ENCODE data around the gene RELN.

Gene RELN

GRCh38 chr7:103524042-103524907 is 465.2 kb downstream of the RELN start:
- TF ChIP-seq CTCF (IDR thresholded peaks at IDR 0.05) = peak; percentile 36
- no peak for DNase-seq
- Mint-ChIP-seq H3K4me1 (peaks cover 16% of the 10 kb centered on the region), H3K9me3 (no peaks in the 10 kb centered on the region), H3K36me3 (ENCODE audit: low read depth) (no peaks in the 10 kb centered on the region), H3K27me3 (ENCODE audit: low read depth, poor library complexity) (peaks cover 9% of the 10 kb centered on the region), H3K27ac (no peak overlapping the region), H3K4me3 (no peak overlapping the region)

GRCh38 chr7:103521937-103522336 is 467.5 kb downstream of the RELN start:
- H3K27ac Mint-ChIP-seq = no peak overlapping the region
- H3K9me3 Mint-ChIP-seq = no peaks in the 10 kb centered on the region
- H3K27me3 Mint-ChIP-seq (ENCODE audit: low read depth, poor library complexity) = peaks cover 7% of the 10 kb centered on the region
- DNase-seq = no peak
- peaks cover 16% of the 10 kb centered on the region for H3K4me1 Mint-ChIP-seq
- no peak for TF ChIP-seq CTCF (IDR thresholded peaks at IDR 0.05)
- no peaks in the 10 kb centered on the region for H3K36me3 Mint-ChIP-seq (ENCODE audit: low read depth)
- no peak overlapping the region for H3K4me3 Mint-ChIP-seq

- Mint-ChIP-seq H3K36me3 (ENCODE audit: low read depth) (no peaks in the 10 kb centered on the region), H3K4me3 (no peak overlapping the region), H3K27ac (peak overlapping the region; percentile 18), H3K4me1 (no peaks in the 10 kb centered on the region), H3K27me3 (ENCODE audit: low read depth, poor library complexity) (peaks cover 35% of the 10 kb centered on the region), H3K9me3 (peaks cover 5% of the 10 kb centered on the region)
- no peak for TF ChIP-seq CTCF (IDR thresholded peaks at IDR 0.05)
- DNase-seq = no peak
Measured at GRCh38 chr7:103504505-103505135, 484.8 kb downstream of the RELN start.

- no peaks in the 10 kb centered on the region for H3K4me1 Mint-ChIP-seq
- no peak for TF ChIP-seq CTCF (IDR thresholded peaks at IDR 0.05)
Measured at GRCh38 chr7:103501206-103501605, 488.3 kb downstream of the RELN start.

GRCh38 chr7:103499976-103500375 is 489.5 kb downstream of the RELN start:
- TF ChIP-seq CTCF (IDR thresholded peaks at IDR 0.05) = no peak
- Mint-ChIP-seq H3K27ac (no peak overlapping the region), H3K9me3 (no peaks in the 10 kb centered on the region), H3K36me3 (ENCODE audit: low read depth) (no peaks in the 10 kb centered on the region), H3K4me1 (no peaks in the 10 kb centered on the region), H3K4me3 (no peak overlapping the region), H3K27me3 (ENCODE audit: low read depth, poor library complexity) (peaks cover 22% of the 10 kb centered on the region)
- DNase-seq = no peak

More at GRCh38 chr7:103501206-103501605, 488.3 kb downstream of the RELN start:
- no peak overlapping the region for H3K27ac Mint-ChIP-seq
- H3K4me3 Mint-ChIP-seq = no peak overlapping the region
- no peak for DNase-seq
- H3K27me3 Mint-ChIP-seq (ENCODE audit: low read depth, poor library complexity) = peaks cover 22% of the 10 kb centered on the region
- peaks cover 5% of the 10 kb centered on the region for H3K9me3 Mint-ChIP-seq
- no peaks in the 10 kb centered on the region for H3K36me3 Mint-ChIP-seq (ENCODE audit: low read depth)
